Natural killer cell (primary cell): ENCODE data around the gene GALNT4. TPM values are rescaled to one million over a fixed set of nuclear protein-coding genes. Genes with fewer than 3 reads are reported as not detected.

Experiments used
- ATAC-seq, 3 donors: fragments of 150-1000 bp in 2 of 3; fragments of 200-7000 bp in 1 of 3; cut with Tn5 transposase; 1 replicate in 1 of 3; 2 replicates in 2 of 3; pipeline ENCODE4 v1.10.0; 2021; ENCODE audit warnings: mild to moderate bottlenecking in 2 of 3, moderate library complexity in 2 of 3
- DNase-seq, 2 donors: peaks; one replicate each; pipeline versions ENCODE4 v3.0.0 to v3.0.0-alpha.2; 2013 to 2021; ENCODE audit warnings: mixed read lengths in 1 of 2
- H3K27ac ChIP-seq: one replicate; pipeline ENCODE4 v1.5.1; 2013; ENCODE audit warnings: mild to moderate bottlenecking, low read length
- H3K27me3 ChIP-seq: one replicate; pipeline ENCODE4 v1.6.1; 2013; ENCODE audit warnings: low read length; ENCODE audit not compliant: control insufficient read depth, insufficient read depth
- H3K36me3 ChIP-seq: one replicate; pipeline ENCODE4 v1.6.1; 2013; ENCODE audit warnings: low read length; ENCODE audit not compliant: control insufficient read depth, insufficient read depth
- H3K4me1 ChIP-seq: one replicate; pipeline ENCODE4 v1.6.1; 2013; ENCODE audit warnings: low read length; ENCODE audit not compliant: control insufficient read depth, insufficient read depth
- H3K4me3 ChIP-seq: one replicate; pipeline ENCODE4 v1.5.1; 2013; ENCODE audit warnings: low read length
- H3K9me3 ChIP-seq: one replicate; pipeline ENCODE4 v1.6.1; 2013; ENCODE audit warnings: low read length; ENCODE audit not compliant: control insufficient read depth, insufficient read depth
- H3K27ac Mint-ChIP-seq, 2 donors: one replicate each; pipeline ENCODE4 v1.8.0; 2022; ENCODE audit warnings: mild to moderate bottlenecking in 2 of 2, mixed read lengths in 2 of 2, moderate library complexity in 1 of 2
- H3K27me3 Mint-ChIP-seq, 2 donors: one replicate each; pipeline ENCODE4 v1.8.0; 2022; ENCODE audit warnings: low read depth in 2 of 2, mixed read lengths in 2 of 2
- H3K36me3 Mint-ChIP-seq: one replicate; pipeline ENCODE4 v1.8.0; 2022; ENCODE audit warnings: mixed read lengths
- H3K4me1 Mint-ChIP-seq, 2 donors: one replicate each; pipeline ENCODE4 v1.8.0; 2022; ENCODE audit warnings: mixed read lengths in 2 of 2
- H3K4me3 Mint-ChIP-seq: one replicate; pipeline ENCODE4 v1.8.0; 2022; ENCODE audit warnings: mild to moderate bottlenecking, moderate library complexity, mixed read lengths
- H3K9me3 Mint-ChIP-seq, 2 donors: one replicate each; pipeline ENCODE4 v1.8.0; 2022; ENCODE audit warnings: mixed read lengths in 2 of 2
- CTCF ChIP-seq: fragments of 200-600 bp; IDR thresholded peaks from one replicate; pipeline ENCODE4 v1.8.0; 2022; ENCODE audit warnings: antibody characterized with exemption
- WGBS: methylation state at CpG from one replicate; pipeline ENCODE4 v1.1.7; 2013; ENCODE audit warnings: missing lambda C conversion rate; ENCODE audit not compliant: insufficient coverage; 5-methylcytosine and 5-hydroxymethylcytosine counted together
- intact Hi-C: fragments of 100-400 bp; cut with micrococcal nuclease; formaldehyde crosslinking; loops from one replicate; pipeline ENCODE4 v1.14.2; 2022
- total RNA-seq, 4 donors: library from RNA; stranded (reverse); fragments of 120-200 nt in 1 of 4; gene quantifications; one replicate each; pipeline versions ENCODE4 v1.2.3 to v1.2.4, GENCODE V29; 2013 to 2022

The GALNT4 gene
- total RNA-seq, 3 donors from 2014 or later (not counting 1 experiment from before 2014, with no cell fraction given) = 14.3 to 19.9 (median 18.7) TPM

DNA sequence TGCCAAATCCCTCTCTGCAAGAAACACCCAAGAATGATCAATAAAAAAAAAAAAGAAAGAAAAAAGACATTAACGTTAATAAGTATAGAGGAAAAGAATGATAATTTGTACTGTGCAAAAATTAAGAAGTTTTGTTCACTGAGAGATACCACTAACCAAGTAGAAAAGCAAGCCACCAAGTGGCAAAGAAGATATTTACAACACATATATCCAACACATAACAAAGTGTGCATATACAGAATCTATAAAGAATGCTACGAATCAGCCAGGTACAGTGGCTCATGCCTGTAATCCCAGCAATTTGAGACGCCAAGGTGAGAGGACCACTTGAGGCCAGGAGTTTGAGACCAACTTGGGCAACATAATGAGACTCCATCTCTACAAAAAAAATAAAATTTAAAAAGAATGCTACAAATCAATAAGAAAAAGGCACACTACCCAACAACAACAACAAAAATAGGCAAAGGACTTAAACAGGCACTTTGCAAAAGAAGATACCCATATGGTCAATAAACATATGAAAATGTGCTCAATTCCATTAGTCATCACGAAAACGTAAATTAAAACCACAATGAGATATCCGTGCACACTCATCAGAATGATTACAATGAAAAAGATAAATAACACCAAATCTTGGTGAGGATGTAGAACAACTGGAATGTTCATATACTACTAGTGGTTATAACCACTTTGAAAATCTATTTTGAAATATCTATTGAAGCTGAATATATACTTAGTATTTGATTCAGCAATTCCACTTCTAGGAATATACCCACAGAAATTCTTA, 19.8 kb downstream of the GALNT4 start:
- no peaks in the 10 kb centered on the region for H3K9me3 ChIP-seq
- H3K4me1 ChIP-seq = no peaks in the 10 kb centered on the region
- peaks cover 1% of the 10 kb centered on the region for H3K36me3 ChIP-seq
- intact Hi-C loops = no loop called here
- Mint-ChIP-seq H3K4me1 (peaks cover 21 to 29% of the 10 kb centered on the region in 2 donors), H3K4me3 (no peak overlapping the region), H3K27me3 (no peaks in the 10 kb centered on the region), H3K27ac (no peak overlapping the region), H3K9me3 (no peaks in the 10 kb centered on the region), H3K36me3 (no peaks in the 10 kb centered on the region)
- no peak overlapping the region for H3K4me3 ChIP-seq
- no peaks in the 10 kb centered on the region for H3K27me3 ChIP-seq
- ATAC-seq = no peak
- no peak for TF ChIP-seq CTCF
- H3K27ac ChIP-seq = no peak overlapping the region
- DNase-seq = no peak
- 86% methylated on average over 2 of the region's 6 CpGs for WGBS

DNA sequence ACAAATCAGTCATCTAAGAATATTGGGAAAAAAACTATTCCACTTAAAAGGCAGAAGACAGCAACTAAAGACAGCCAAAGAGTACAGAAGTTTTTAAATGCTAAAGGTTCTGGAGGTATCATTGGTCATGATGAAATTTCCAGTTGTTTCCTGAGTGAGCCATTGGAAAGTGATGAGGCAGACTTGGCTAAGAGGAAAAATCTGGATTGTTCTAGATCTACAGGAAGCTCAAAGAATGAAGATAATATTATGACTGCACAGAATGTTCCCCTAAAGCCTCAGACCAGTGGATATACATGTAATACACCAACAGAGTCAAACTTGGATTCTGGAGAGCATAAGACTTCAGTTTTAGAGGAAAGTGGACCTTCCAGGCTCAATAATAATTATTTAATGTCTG, 22.8 kb downstream of the GALNT4 start:
- Histone ChIP-seq H3K4me1 (no peaks in the 10 kb centered on the region), H3K4me3 (no peak overlapping the region), H3K36me3 (peaks cover 9% of the 10 kb centered on the region), H3K9me3 (no peaks in the 10 kb centered on the region), H3K27ac (no peak overlapping the region), H3K27me3 (no peaks in the 10 kb centered on the region)
- ATAC-seq = no peak
- H3K36me3 Mint-ChIP-seq = no peaks in the 10 kb centered on the region
- H3K9me3 Mint-ChIP-seq = no peaks in the 10 kb centered on the region
- H3K4me3 Mint-ChIP-seq = no peak overlapping the region
- no peaks in the 10 kb centered on the region for H3K27me3 Mint-ChIP-seq
- H3K4me1 Mint-ChIP-seq = peaks cover 19 to 28% of the 10 kb centered on the region in 2 donors
- peak overlapping the region in 1 of 2 donors; percentile 30 for H3K27ac Mint-ChIP-seq
- DNase-seq = no peak
- no peak for TF ChIP-seq CTCF
- intact Hi-C loops = no loop called here

DNA sequence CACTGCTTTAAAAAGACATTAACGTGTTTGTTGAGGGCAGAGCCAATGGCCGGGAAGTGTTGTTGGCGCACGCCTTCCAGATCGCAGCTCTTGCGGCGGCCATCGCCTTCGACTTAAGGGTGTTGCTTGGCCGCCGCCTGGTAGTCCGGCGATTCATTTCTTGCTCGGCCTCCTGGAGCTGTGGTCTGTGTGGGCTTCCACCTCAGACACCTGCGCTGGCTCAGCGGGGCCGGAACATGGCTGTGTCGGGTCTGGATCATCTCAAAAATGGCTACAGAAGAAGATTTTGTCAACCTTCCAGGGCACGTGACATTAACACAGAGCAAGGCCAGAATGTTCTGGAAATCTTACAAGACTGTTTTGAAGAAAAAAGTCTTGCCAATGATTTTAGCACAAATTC, 24.7 kb downstream of the GALNT4 start:
- Histone ChIP-seq H3K27me3 (no peaks in the 10 kb centered on the region), H3K4me1 (no peaks in the 10 kb centered on the region), H3K9me3 (no peaks in the 10 kb centered on the region), H3K36me3 (peaks cover 10% of the 10 kb centered on the region), H3K27ac (no peak overlapping the region), H3K4me3 (no peak overlapping the region)
- no peaks in the 10 kb centered on the region for H3K9me3 Mint-ChIP-seq
- no peak for ATAC-seq
- no peak overlapping the region for H3K27ac Mint-ChIP-seq
- intact Hi-C loops = no loop called here
- H3K27me3 Mint-ChIP-seq = no peaks in the 10 kb centered on the region
- no peak for DNase-seq
- H3K36me3 Mint-ChIP-seq = no peaks in the 10 kb centered on the region
- peaks cover 14 to 22% of the 10 kb centered on the region in 2 donors for H3K4me1 Mint-ChIP-seq
- H3K4me3 Mint-ChIP-seq = no peak overlapping the region
- TF ChIP-seq CTCF = no peak
- 96% methylated on average over 19 of the region's 19 CpGs for WGBS

DNA sequence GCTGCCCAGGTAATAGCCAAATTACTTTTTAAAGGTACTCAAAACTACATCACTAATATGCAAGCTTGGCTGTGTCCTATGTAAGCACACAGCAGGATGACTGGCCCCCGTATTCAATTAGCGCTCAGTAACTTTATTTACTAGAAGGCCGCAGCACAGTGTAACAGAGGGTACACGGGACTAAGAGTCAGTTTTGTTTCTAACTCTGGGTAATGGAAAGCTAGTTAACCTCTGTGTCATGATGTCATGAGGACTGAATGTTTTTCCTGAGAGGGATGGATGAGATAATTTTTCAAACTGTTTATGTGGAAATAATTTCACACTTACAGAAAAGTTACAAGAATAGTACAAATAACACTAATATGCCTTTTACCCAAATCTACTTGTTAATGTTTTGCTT, 27.1 kb downstream of the GALNT4 start:
- Histone ChIP-seq H3K4me3 (no peak overlapping the region), H3K9me3 (no peaks in the 10 kb centered on the region), H3K27ac (no peak overlapping the region), H3K27me3 (no peaks in the 10 kb centered on the region), H3K36me3 (peaks cover 10% of the 10 kb centered on the region), H3K4me1 (peaks cover 5% of the 10 kb centered on the region)
- H3K4me3 Mint-ChIP-seq = no peak overlapping the region
- no peaks in the 10 kb centered on the region for H3K36me3 Mint-ChIP-seq
- no peaks in the 10 kb centered on the region for H3K27me3 Mint-ChIP-seq
- ATAC-seq (no peak), DNase-seq (no peak)
- H3K9me3 Mint-ChIP-seq = no peaks in the 10 kb centered on the region
- intact Hi-C loops = no loop called here
- TF ChIP-seq CTCF = no peak
- no peak overlapping the region for H3K27ac Mint-ChIP-seq
- peaks cover 34 to 42% of the 10 kb centered on the region in 2 donors for H3K4me1 Mint-ChIP-seq
- 96% methylated on average over 4 of the region's 4 CpGs for WGBS
